ENCODE measurements around the gene CNOT4. TPM values are rescaled to one million over a fixed set of nuclear protein-coding genes. Genes with fewer than 3 reads are reported as not detected.

CNOT4 gene
- total and polyA plus RNA-seq, 2 of the 13 experiments (the other 11 are each of a cell fraction or from before 2014, with no cell fraction given), result 7.4 to 8.4 TPM

GRCh38 chr7:135428011-135428410 is 81.9 kb downstream of the CNOT4 start:
- H3K9ac ChIP-seq (ENCODE audit: insufficient read depth, low read depth, low read length), result no peak overlapping the region
- no peaks in the 10 kb centered on the region for H3K4me1 ChIP-seq (ENCODE audit: insufficient read depth, low read length)
- no peak overlapping the region for H2AFZ ChIP-seq (ENCODE audit: low read length)
- intact Hi-C loops (cut with micrococcal nuclease; ENCODE audit: unreplicated experiment) (no loop called here), in situ Hi-C loops (cut with HindIII; ENCODE audit: extremely low pct_ligation_motif_present, low pct_unique_long_range_greater_than_20kb) (no loop called here)
- no peak for TF ChIP-seq MTF2 (CRISPR knock-in tag; IDR thresholded peaks at IDR 0.05; ENCODE audit: borderline replicate concordance)
- no peak for TF ChIP-seq ZXDC (CRISPR knock-in tag; IDR thresholded peaks at IDR 0.05)
- no peak for TF ChIP-seq TARDBP (CRISPR knock-in tag; IDR thresholded peaks at IDR 0.05)
- TF ChIP-seq CEBPZ (IDR thresholded peaks at IDR 0.05; ENCODE audit: low read length), result no peak
- TF ChIP-seq RFX1 (IDR thresholded peaks at IDR 0.05), result no peak
- no peak for TF ChIP-seq FOXA3 (CRISPR knock-in tag; IDR thresholded peaks at IDR 0.05)
- no peak for TF ChIP-seq ZFP91 (CRISPR knock-in tag; IDR thresholded peaks at IDR 0.05; ENCODE audit: borderline replicate concordance)
- no peak for TF ChIP-seq E2F2 (CRISPR knock-in tag; IDR thresholded peaks at IDR 0.05; ENCODE audit: borderline replicate concordance)
- no peak for TF ChIP-seq PAWR (CRISPR knock-in tag; IDR thresholded peaks at IDR 0.05; ENCODE audit: borderline replicate concordance)
- no peaks in the 10 kb centered on the region for H4K20me1 ChIP-seq (ENCODE audit: insufficient read depth, low read length)
- no TSS peak for BruUV-seq (replicated peaks)
- no peaks in the 10 kb centered on the region for H3K9me3 ChIP-seq (ENCODE audit: low read length)
- ATAC-seq, result no peak
- no peak overlapping the region for H3K4me2 ChIP-seq (ENCODE audit: low read depth, low read length)
- H3K27me3 ChIP-seq (ENCODE audit: control insufficient read depth in 1 of 2, insufficient read depth in 2 of 2, low read length in 2 of 2), result no peaks in the 10 kb centered on the region
- no peaks in the 10 kb centered on the region for H3K36me3 ChIP-seq (replicated peaks in 1 of 2; ENCODE audit: control insufficient read depth in 1 of 2, insufficient read depth in 2 of 2, low read length in 2 of 2)
- POLR2A ChIA-PET, result no interaction called here
- CTCF ChIA-PET (ENCODE audit: low intra/inter-chr PET ratio, low total read pairs), result no interaction called here
- no peak overlapping the region for H3K4me3 ChIP-seq (replicated peaks in 1 of 3; ENCODE audit: insufficient read depth in 1 of 3, low read depth in 2 of 3, low read length in 3 of 3)
- FAIRE-seq, result no peak
- no peak for DNase-seq (ENCODE audit: low spot score)
- no peak overlapping the region for H3K27ac ChIP-seq (ENCODE audit: extremely low read length, insufficient read depth, low read length)
- peaks cover 28% of the 10 kb centered on the region for H3K79me2 ChIP-seq (ENCODE audit: insufficient read depth, low read length)

All from HepG2 (cell line).